Sigmoid colon (tissue), 7 donors: Measurements from ENCODE around the gene NBEAL1. TPM values are rescaled to one million over a fixed set of nuclear protein-coding genes. Genes with fewer than 3 reads are reported as not detected.
"Not testable (repeated sequence)": the region's sequence is repeated elsewhere in the genome, so short reads cannot be mapped to it uniquely, and the experiment has no call there.

Source experiments
- DNase-seq: peaks from one replicate; pipeline ENCODE4 v3.0.0-alpha.2; 2019
- H3K27ac ChIP-seq, 4 donors: fragments of 200-600 bp; sonication (generic); one replicate each; pipeline ENCODE4 v1.5.1; 2016 to 2019; ENCODE audit warnings: mild to moderate bottlenecking in 1 of 4
- H3K27me3 ChIP-seq, 3 donors: fragments of 200-600 bp; sonication (generic); one replicate each; pipeline ENCODE4 v1.5.1; 2019; ENCODE audit warnings: mild to moderate bottlenecking in 1 of 3
- H3K36me3 ChIP-seq, 4 donors: fragments of 200-600 bp; sonication (generic); one replicate each; pipeline ENCODE4 v1.5.1; 2016 to 2019
- H3K4me1 ChIP-seq, 4 donors: fragments of 200-600 bp; sonication (generic); one replicate each; pipeline ENCODE4 v1.5.1; 2017 to 2019
- H3K4me3 ChIP-seq, 4 donors: fragments of 200-600 bp; sonication (generic); one replicate each; pipeline ENCODE4 v1.5.1; 2017 to 2019; ENCODE audit warnings: mild to moderate bottlenecking in 2 of 4, moderate library complexity in 1 of 4
- H3K9me3 ChIP-seq, 4 donors: fragments of 200-600 bp in 3 of 4; sonication (generic) in 3 of 4; one replicate each; pipeline versions ENCODE4 v1.5.1 to v1.6.1; 2013 to 2019
- CTCF ChIP-seq, 4 experiments: fragments of 450-650 bp in 3 of 4; fragments of 200-600 bp in 1 of 4; IDR thresholded peaks; one replicate each; pipeline ENCODE4 v1.5.1; 2016 to 2019; ENCODE audit warnings: antibody characterized with exemption in 4 of 4, mild to moderate bottlenecking in 3 of 4, moderate library complexity in 2 of 4
- EP300 ChIP-seq, 4 donors: sonication (generic); formaldehyde crosslinking; IDR thresholded peaks; one replicate each; pipeline ENCODE4 v1.6.1; 2017; ENCODE audit warnings: antibody characterized with exemption in 4 of 4
- POLR2A ChIP-seq, 2 donors: fragments of 450-650 bp; IDR thresholded peaks; one replicate each; pipeline ENCODE4 v1.6.1; 2016; ENCODE audit warnings: antibody characterized with exemption in 2 of 2, mild to moderate bottlenecking in 2 of 2, moderate library complexity in 2 of 2
- POLR2AphosphoS5 ChIP-seq, 4 donors: sonication (generic); formaldehyde crosslinking; IDR thresholded peaks; one replicate each; pipeline ENCODE4 v1.6.1; 2017; ENCODE audit warnings: antibody characterized with exemption in 4 of 4
- WGBS, 2 donors: extraction: QIAGEN DNeasy Blood & Tissue Kit; methylation state at CpG; one replicate each; pipeline ENCODE4 v1.1.7; 2013; 5-methylcytosine and 5-hydroxymethylcytosine counted together
- intact Hi-C: fragments of 100-400 bp; cut with DNase I; formaldehyde crosslinking; loops from one replicate; pipeline ENCODE4 v1.15.1; 2023
- polyA plus RNA-seq, 3 donors: library from polyadenylated mRNA; stranded (reverse); fragments of 200-250 nt; gene quantifications; one replicate each; pipeline ENCODE4 v1.2.3, GENCODE V29; 2013
- total RNA-seq, 4 donors: library from RNA; depleted of rRNA; stranded (reverse); fragments of >200 nt; gene quantifications; one replicate each; pipeline ENCODE4 v1.1.0, GENCODE V29; 2016
- donor health status: healthy with polysubstance abuse.
- donor health status: Bipolar disorder and iron deficiency.
- donor health status: healthy.

NBEAL1 gene
- total and polyA plus RNA-seq, 7 donors = 8.5 to 39.1 (median 22.7) TPM

DNA sequence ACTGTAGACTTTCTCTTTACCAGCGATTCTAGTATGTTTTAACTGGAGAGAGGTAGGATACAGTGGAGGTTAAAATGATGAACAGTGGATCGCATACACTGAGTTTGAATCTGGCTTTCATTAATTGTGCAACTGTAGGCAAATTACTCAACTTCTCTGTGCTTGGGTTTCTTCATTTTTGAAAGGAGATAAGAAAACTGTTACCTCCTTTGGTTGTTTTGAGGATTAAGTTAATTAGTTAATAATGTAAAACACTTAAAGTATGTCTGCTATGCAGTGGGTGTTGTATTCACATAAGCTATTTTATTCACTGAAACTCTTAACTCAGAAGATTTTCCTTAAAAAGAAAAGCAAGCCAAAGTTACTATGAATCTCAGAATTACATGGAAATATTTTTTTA is 112.3 kb downstream of the NBEAL1 start:
- H3K27me3 ChIP-seq = no peaks in the 10 kb centered on the region
- no peak for DNase-seq
- H3K36me3 ChIP-seq = peaks cover 0 to 81% (median 10%) of the 10 kb centered on the region in 4 donors
- 92 to 93% methylated on average over 2 of the region's 2 CpGs for WGBS, 2 donors
- H3K27ac ChIP-seq = no peak overlapping the region
- intact Hi-C loops = no loop called here
- no peaks in the 10 kb centered on the region for H3K4me1 ChIP-seq
- H3K4me3 ChIP-seq = no peak overlapping the region
- TF ChIP-seq POLR2AphosphoS5 (IDR thresholded peaks at IDR 0.05) (no peak), EP300 (IDR thresholded peaks at IDR 0.05) (no peak), CTCF (IDR thresholded peaks at IDR 0.05) (no peak), POLR2A (IDR thresholded peaks at IDR 0.05) (no peak)
- no peaks in the 10 kb centered on the region for H3K9me3 ChIP-seq

- intact Hi-C loops = no loop called here
- Histone ChIP-seq H3K4me1 (no peaks in the 10 kb centered on the region), H3K36me3 (peaks cover 0 to 62% (median 7%) of the 10 kb centered on the region in 4 donors), H3K4me3 (no peak overlapping the region), H3K9me3 (no peaks in the 10 kb centered on the region), H3K27ac (no peak overlapping the region), H3K27me3 (no peaks in the 10 kb centered on the region)
- no peak for DNase-seq
- TF ChIP-seq POLR2A (IDR thresholded peaks at IDR 0.05) (no peak), CTCF (IDR thresholded peaks at IDR 0.05) (no peak), POLR2AphosphoS5 (IDR thresholded peaks at IDR 0.05) (no peak), EP300 (IDR thresholded peaks at IDR 0.05) (no peak)
- WGBS, 2 donors = 95 to 99% methylated on average over 4 of the region's 4 CpGs
Measured at GRCh38 chr2:203135105-203135504, 120.4 kb downstream of the NBEAL1 start.

GRCh38 chr2:203143391-203143790 is 128.7 kb downstream of the NBEAL1 start:
- H3K4me1 ChIP-seq = no peaks in the 10 kb centered on the region
- peaks cover 0 to 59% (median 2%) of the 10 kb centered on the region in 4 donors for H3K36me3 ChIP-seq
- TF ChIP-seq POLR2A (IDR thresholded peaks at IDR 0.05) = no peak
- TF ChIP-seq CTCF (IDR thresholded peaks at IDR 0.05) = no peak
- TF ChIP-seq POLR2AphosphoS5 (IDR thresholded peaks at IDR 0.05) = no peak
- TF ChIP-seq EP300 (IDR thresholded peaks at IDR 0.05) = no peak
- no peaks in the 10 kb centered on the region for H3K27me3 ChIP-seq
- H3K27ac ChIP-seq = no peak overlapping the region
- H3K4me3 ChIP-seq = no peak overlapping the region
- no peaks in the 10 kb centered on the region for H3K9me3 ChIP-seq
- intact Hi-C loops = no loop called here
- no peak for DNase-seq

DNA sequence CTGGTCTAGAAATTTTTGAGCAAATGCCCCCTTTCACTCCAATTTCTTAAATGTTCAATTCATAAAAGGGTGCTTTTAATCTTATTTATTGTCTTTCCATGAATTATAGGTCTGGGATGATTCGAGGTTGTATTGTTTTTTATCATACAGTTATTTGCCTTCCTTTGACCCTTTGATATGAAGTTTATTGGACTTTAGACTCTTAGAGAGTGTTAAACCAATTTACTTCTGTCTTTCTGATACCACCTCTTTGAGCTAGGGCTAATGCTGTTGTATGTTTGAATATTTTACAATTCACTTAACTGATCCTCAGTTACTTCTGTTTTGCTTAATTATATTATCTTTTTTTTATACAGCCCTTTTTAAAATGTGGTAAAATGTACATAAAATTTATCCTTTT is 134.5 kb downstream of the NBEAL1 start:
- H3K27ac ChIP-seq = no peak overlapping the region
- no peak for DNase-seq
- TF ChIP-seq EP300 (IDR thresholded peaks at IDR 0.05) (no peak), CTCF (IDR thresholded peaks at IDR 0.05) (no peak), POLR2AphosphoS5 (IDR thresholded peaks at IDR 0.05) (no peak), POLR2A (IDR thresholded peaks at IDR 0.05) (no peak)
- WGBS, 2 donors = 13 to 69% methylated on average over 1 of the region's 1 CpG
- no peaks in the 10 kb centered on the region for H3K9me3 ChIP-seq
- peaks cover 0 to 77% (median 6%) of the 10 kb centered on the region in 4 donors for H3K36me3 ChIP-seq
- intact Hi-C loops = no loop called here
- H3K4me3 ChIP-seq = no peak overlapping the region
- H3K4me1 ChIP-seq = no peaks in the 10 kb centered on the region
- H3K27me3 ChIP-seq = no peaks in the 10 kb centered on the region

GRCh38 chr2:203155406-203155805 is 140.7 kb downstream of the NBEAL1 start:
- Histone ChIP-seq H3K4me1 (no peaks in the 10 kb centered on the region), H3K27me3 (no peaks in the 10 kb centered on the region), H3K27ac (no peak overlapping the region), H3K9me3 (no peaks in the 10 kb centered on the region), H3K4me3 (no peak overlapping the region), H3K36me3 (peaks cover 0 to 45% (median 0%) of the 10 kb centered on the region in 4 donors)
- no peak for TF ChIP-seq CTCF (IDR thresholded peaks at IDR 0.05)
- no peak for TF ChIP-seq POLR2A (IDR thresholded peaks at IDR 0.05)
- no peak for TF ChIP-seq EP300 (IDR thresholded peaks at IDR 0.05)
- TF ChIP-seq POLR2AphosphoS5 (IDR thresholded peaks at IDR 0.05) = no peak
- DNase-seq = no peak
- intact Hi-C loops = no loop called here
- WGBS, 2 donors = 64 to 72% methylated on average over 1 of the region's 1 CpG

- H3K4me3 ChIP-seq, H3K27ac ChIP-seq, intact Hi-C loops, H3K27me3 ChIP-seq, H3K4me1 ChIP-seq, DNase-seq, H3K9me3 ChIP-seq: not testable (repeated sequence)
- WGBS, 2 donors = 98% methylated on average over 5 of the region's 5 CpGs
- H3K36me3 ChIP-seq = peaks cover 0 to 31% (median 7%) of the 10 kb centered on the region in 4 donors
Measured at GRCh38 chr2:203162722-203163121, 148.0 kb downstream of the NBEAL1 start.
